ENCODE results near the gene ALK.

Gene ALK

DNA sequence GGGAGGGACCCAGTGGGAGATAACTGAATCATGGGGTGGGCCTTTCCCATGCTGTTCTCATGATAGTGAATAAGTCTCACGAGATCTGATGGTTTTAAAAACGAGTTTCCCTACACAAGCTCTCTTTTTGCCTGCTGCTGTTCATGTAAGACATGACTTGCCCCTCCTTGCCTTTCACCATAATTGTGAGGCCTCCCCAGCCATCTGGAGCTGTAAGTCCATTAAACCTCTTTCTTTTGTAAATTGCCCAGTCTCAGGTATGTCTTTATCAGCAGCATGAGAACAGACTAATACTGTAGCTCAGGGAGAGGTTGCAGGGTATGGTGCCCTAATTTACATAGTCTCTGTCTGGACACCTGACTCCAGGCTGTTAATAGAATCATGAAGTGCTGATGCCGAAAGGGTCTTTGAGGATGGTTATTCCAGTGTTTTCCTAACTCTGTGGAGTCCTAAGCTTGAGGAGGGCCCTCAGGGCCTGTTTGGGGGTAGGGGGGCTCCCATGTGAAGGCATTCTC lies 343.2 kb downstream of the ALK start:
- H3K27ac ChIP-seq, result no peak overlapping the region
- TF ChIP-seq, protein P1, sequence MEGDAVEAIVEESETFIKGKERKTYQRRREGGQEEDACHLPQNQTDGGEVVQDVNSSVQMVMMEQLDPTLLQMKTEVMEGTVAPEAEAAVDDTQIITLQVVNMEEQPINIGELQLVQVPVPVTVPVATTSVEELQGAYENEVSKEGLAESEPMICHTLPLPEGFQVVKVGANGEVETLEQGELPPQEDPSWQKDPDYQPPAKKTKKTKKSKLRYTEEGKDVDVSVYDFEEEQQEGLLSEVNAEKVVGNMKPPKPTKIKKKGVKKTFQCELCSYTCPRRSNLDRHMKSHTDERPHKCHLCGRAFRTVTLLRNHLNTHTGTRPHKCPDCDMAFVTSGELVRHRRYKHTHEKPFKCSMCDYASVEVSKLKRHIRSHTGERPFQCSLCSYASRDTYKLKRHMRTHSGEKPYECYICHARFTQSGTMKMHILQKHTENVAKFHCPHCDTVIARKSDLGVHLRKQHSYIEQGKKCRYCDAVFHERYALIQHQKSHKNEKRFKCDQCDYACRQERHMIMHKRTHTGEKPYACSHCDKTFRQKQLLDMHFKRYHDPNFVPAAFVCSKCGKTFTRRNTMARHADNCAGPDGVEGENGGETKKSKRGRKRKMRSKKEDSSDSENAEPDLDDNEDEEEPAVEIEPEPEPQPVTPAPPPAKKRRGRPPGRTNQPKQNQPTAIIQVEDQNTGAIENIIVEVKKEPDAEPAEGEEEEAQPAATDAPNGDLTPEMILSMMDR (conservative IDR thresholded peaks at IDR 0.05), result no peak

GRCh38 chr2:29576231-29576630 lies 345.2 kb downstream of the ALK start:
- no peak overlapping the region for H3K27ac ChIP-seq

GRCh38 chr2:29575370-29575890 lies 346.0 kb downstream of the ALK start:
- H3K27ac ChIP-seq, result no peak overlapping the region
- TF ChIP-seq, protein P1 (conservative IDR thresholded peaks at IDR 0.05), result no peak

More at GRCh38 chr2:29576231-29576630, 345.2 kb downstream of the ALK start:
- TF ChIP-seq, protein P1 (conservative IDR thresholded peaks at IDR 0.05), result no peak

- TF ChIP-seq, protein P1 (conservative IDR thresholded peaks at IDR 0.05), result no peak
- H3K27ac ChIP-seq, result no peak overlapping the region
Measured at GRCh38 chr2:29573612-29574011, 347.8 kb downstream of the ALK start.

DNA sequence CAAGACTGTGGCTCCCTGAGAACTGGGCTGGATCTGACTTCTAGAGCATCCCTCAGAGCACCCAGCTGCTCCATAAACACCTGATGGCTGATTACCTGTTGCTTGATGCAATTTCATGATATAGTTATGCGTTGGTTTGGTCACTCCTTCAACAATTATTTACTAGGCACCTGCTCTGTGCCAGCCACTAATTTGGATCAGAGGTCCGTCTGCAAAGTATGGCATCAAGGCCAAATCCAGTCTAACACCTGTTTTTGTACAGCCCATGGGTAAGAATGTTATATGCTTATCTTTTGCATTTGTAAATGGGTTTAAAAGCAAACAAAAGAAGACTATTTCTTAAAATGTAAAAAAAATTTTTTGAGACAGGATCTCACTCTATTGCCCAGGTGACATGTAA lies 348.2 kb downstream of the ALK start:
- TF ChIP-seq, protein P1 (conservative IDR thresholded peaks at IDR 0.05), result no peak
- H3K27ac ChIP-seq, result no peak overlapping the region

GRCh38 chr2:29570539-29570938 lies 350.8 kb downstream of the ALK start:
- TF ChIP-seq, protein P1 (conservative IDR thresholded peaks at IDR 0.05), result no peak
- H3K27ac ChIP-seq, result peak overlapping the region; percentile 58

DNA sequence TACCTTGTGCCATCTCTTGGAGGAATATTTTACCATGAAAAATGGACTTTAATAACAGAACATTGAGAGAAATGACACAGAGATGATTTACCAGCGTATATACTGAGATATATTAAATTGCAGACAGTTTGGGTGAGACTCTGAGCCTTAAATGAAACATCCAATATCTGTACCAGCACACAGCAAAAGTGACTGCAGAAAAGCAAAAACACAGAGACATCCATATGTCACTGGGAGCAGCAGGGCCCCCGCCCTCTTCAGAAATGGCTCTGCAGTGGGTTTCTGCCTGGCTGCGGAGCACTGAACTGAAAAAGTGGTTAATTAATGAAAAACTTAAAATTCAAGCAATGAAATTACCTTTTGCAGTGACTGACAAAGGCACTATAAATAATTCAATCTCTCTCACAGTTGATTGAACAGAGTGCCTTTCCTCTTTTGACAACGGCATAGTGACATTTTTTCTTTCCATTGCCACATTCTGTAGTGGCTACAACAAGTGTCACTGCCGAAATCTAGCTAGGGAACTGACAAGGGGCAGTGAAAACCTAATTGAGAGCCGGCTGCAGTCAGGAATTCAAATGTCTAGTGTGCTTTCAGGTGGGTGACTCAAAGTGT lies 353.4 kb downstream of the ALK start:
- no peak overlapping the region for H3K27ac ChIP-seq
- TF ChIP-seq, protein P1 (conservative IDR thresholded peaks at IDR 0.05), result no peak
